HL-60 (cell line): ENCODE data around the gene MYO15A.

Source experiments
- DNase-seq, 2 experiments: peaks; one replicate each; pipeline ENCODE4 v3.0.0-alpha.2; 2010 to 2020; ENCODE audit warnings: low read depth in 1 of 2, low spot score in 1 of 2
- H3K27ac ChIP-seq: fragments of 250-450 bp; sonication (Bioruptor Pico); replicated peaks from 2 replicates; pipeline ENCODE4 v1.5.1; 2020; ENCODE audit warnings: mild to moderate bottlenecking, moderate library complexity
- H3K27me3 ChIP-seq: fragments of 250-450 bp; sonication (Bioruptor Pico); 2 replicates; pipeline ENCODE4 v1.5.1; 2021; ENCODE audit warnings: mild to moderate bottlenecking, moderate library complexity; ENCODE audit not compliant: insufficient read depth, poor library complexity, severe bottlenecking
- H3K4me3 ChIP-seq: replicated peaks from 2 replicates; pipeline ENCODE4 v1.5.1; 2011; ENCODE audit warnings: mild to moderate bottlenecking, control low read depth, low read length; ENCODE audit not compliant: insufficient read depth
- CTCF ChIP-seq: IDR thresholded peaks from one replicate; pipeline ENCODE4 v1.5.1; 2011; ENCODE audit warnings: low read length, control low read depth, inconsistent platforms; ENCODE audit not compliant: insufficient read depth
- GABPA ChIP-seq: IDR thresholded peaks from 2 replicates; pipeline ENCODE4 v1.6.1; 2012; ENCODE audit warnings: low read depth
- POLR2AphosphoS5 ChIP-seq: IDR thresholded peaks from 2 replicates; pipeline ENCODE4 v1.6.1; 2012; ENCODE audit warnings: low read depth
- REST ChIP-seq: IDR thresholded peaks from 2 replicates; pipeline ENCODE4 v1.6.1; 2012; ENCODE audit warnings: low read depth; ENCODE audit not compliant: insufficient replicate concordance
- SPI1 ChIP-seq: IDR thresholded peaks from 2 replicates; pipeline ENCODE4 v1.6.1; 2012; ENCODE audit warnings: low read depth, mild to moderate bottlenecking, borderline replicate concordance

MYO15A gene

GRCh38 chr17:18065546-18065945, 43.0 kb upstream of the MYO15A start:
- no peak for TF ChIP-seq POLR2AphosphoS5
- TF ChIP-seq SPI1: no peak
- Histone ChIP-seq H3K27me3 (no peaks in the 10 kb centered on the region), H3K4me3 (no peak overlapping the region), H3K27ac (no peak overlapping the region)
- DNase-seq: no peak

GRCh38 chr17:18066866-18067265, 41.7 kb upstream of the MYO15A start:
- Histone ChIP-seq H3K27me3 (no peaks in the 10 kb centered on the region), H3K27ac (no peak overlapping the region), H3K4me3 (no peak overlapping the region)
- no peak for DNase-seq
- TF ChIP-seq SPI1 (no peak), POLR2AphosphoS5 (no peak)

- no peak for TF ChIP-seq SPI1
- TF ChIP-seq CTCF: no peak
- TF ChIP-seq REST: no peak
- no peak for TF ChIP-seq POLR2AphosphoS5
- no peak for TF ChIP-seq GABPA
- DNase-seq: no peak
- no peaks in the 10 kb centered on the region for H3K27me3 ChIP-seq
- no peak overlapping the region for H3K4me3 ChIP-seq
- H3K27ac ChIP-seq: no peak overlapping the region
Observed at GRCh38 chr17:18069101-18069500, 39.5 kb upstream of the MYO15A start.

GRCh38 chr17:18070861-18071340, 37.7 kb upstream of the MYO15A start:
- peak overlapping the region; percentile 24; the same call in 1 of the 2 replicates for H3K27ac ChIP-seq
- DNase-seq: peak in 1 of 2 experiments; percentile 16
- H3K27me3 ChIP-seq: no peaks in the 10 kb centered on the region
- no peak overlapping the region for H3K4me3 ChIP-seq
- TF ChIP-seq GABPA: no peak
- peak; percentile 46; the same call in 1 of the 2 replicates for TF ChIP-seq SPI1

- Histone ChIP-seq H3K4me3 (no peak overlapping the region), H3K27ac (no peak overlapping the region), H3K27me3 (no peaks in the 10 kb centered on the region)
- DNase-seq: no peak
- no peak for TF ChIP-seq CTCF
- TF ChIP-seq POLR2AphosphoS5: no peak
- no peak for TF ChIP-seq GABPA
- TF ChIP-seq REST: no peak
- TF ChIP-seq SPI1: no peak
Observed at GRCh38 chr17:18071751-18072150, 36.8 kb upstream of the MYO15A start.
